ENCODE data around the gene FIBP.

GRCh38 chr11:65871811-65872548 is 16.3 kb downstream of the FIBP start:
- TF ChIP-seq, protein P1, sequence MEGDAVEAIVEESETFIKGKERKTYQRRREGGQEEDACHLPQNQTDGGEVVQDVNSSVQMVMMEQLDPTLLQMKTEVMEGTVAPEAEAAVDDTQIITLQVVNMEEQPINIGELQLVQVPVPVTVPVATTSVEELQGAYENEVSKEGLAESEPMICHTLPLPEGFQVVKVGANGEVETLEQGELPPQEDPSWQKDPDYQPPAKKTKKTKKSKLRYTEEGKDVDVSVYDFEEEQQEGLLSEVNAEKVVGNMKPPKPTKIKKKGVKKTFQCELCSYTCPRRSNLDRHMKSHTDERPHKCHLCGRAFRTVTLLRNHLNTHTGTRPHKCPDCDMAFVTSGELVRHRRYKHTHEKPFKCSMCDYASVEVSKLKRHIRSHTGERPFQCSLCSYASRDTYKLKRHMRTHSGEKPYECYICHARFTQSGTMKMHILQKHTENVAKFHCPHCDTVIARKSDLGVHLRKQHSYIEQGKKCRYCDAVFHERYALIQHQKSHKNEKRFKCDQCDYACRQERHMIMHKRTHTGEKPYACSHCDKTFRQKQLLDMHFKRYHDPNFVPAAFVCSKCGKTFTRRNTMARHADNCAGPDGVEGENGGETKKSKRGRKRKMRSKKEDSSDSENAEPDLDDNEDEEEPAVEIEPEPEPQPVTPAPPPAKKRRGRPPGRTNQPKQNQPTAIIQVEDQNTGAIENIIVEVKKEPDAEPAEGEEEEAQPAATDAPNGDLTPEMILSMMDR (IDR thresholded peaks at IDR 0.05): no peak
- TF ChIP-seq POLR2A (IDR thresholded peaks at IDR 0.05): no peak

Measured in lower leg skin (tissue), 3 donors.